Stimulated activated CD8-positive, alpha-beta memory T cell treated with anti-CD3 and anti-CD28 coated beads, Interleukin-7, amount 100 ng/mL, for 1 hour (primary cell): ENCODE results near the gene SH3YL1.

Experiments used
- DNase-seq, 2 donors: peaks; one replicate each; pipeline ENCODE4 v3.0.0-alpha.2; 2020; ENCODE audit warnings: low read depth in 2 of 2

SH3YL1 gene, protein sequence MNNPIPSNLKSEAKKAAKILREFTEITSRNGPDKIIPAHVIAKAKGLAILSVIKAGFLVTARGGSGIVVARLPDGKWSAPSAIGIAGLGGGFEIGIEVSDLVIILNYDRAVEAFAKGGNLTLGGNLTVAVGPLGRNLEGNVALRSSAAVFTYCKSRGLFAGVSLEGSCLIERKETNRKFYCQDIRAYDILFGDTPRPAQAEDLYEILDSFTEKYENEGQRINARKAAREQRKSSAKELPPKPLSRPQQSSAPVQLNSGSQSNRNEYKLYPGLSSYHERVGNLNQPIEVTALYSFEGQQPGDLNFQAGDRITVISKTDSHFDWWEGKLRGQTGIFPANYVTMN

DNA sequence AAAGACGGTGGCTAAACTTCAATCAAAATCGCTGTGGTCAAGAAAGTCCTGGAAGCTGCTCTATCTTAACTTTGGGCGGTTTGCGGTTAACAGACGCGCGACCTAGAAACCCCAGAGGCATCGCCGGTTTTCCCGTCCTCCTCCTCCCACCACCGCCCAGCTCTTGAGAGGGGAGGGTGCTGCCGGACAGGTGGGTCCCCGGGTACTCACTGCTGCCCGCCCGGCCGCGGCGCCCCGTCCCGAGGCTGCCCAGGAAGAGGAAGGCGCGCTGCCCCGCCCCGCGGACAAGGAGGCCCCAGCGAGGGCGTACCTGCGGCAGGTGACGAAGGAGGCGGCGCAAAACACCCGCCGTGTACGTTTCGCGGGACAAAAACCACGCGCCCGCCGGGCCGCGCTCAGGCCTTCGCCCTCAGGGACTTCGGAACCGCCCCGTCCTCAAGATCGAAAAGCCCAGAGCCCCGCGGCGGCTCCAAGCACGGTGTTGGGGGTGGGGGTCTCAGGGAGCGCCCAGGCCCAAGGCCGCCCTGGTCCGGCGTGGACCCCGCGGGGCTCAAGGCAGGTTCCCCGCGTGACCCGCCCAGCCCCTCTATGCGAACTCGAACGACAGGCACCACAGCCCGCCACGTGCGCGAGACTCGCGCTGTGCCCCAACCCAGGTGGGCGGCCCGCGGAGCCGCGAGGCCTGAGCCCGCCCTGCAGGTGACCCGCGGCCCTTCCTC, at the start of gene SH3YL1:
Gene SH3YL1, minus strand, starts transcription at position 259 of the 719 bp plus-strand sequence. Its CDS starts 48 bp downstream, at position 211.
- peak; percentile 16 to 20 for DNase-seq

DNA sequence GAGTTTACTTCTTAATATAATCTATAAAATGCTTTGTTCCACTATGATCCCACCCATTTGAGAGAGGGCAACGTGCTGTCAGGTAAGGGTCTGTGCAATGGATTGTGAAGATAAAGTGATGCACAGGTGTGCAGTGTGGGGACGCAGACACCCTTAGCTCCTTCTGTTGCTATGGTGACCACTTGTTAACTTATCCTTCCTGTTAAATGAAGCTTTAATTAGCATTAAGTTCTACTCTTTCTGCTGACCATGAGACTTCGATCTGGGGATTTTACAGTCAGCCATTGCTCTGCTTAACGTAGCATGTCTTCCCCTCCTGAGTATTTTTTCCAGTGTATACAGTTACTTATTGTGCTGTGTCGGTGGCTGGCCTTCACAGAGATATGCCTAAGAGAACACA, 47.2 kb upstream of the SH3YL1 start:
- no peak for DNase-seq

DNA sequence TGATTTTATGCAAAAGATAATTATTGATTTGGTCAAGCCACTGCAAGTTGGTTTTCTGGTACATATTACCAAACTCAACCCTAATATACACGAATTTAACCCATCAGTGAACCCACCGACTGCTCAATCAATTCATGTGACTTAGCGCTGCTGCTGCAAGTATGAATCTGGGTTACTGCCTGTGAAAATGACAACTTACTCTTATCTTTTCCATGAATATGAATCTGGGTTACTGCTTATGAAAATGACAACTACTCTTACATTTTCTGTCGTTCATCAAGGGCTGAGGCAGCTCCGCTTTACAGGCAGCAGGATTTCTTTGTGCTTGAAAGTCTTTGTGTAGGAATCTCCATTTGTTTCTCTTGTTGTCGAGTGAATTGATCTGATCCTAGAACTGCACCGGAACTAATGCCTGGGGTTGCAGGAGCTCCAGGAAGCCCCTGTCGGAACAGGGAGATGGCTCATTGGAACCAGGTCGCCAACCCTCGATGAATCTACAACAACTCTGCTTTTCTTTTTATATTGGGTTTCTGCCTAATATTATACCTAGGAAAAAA, 46.2 kb upstream of the SH3YL1 start:
- no peak for DNase-seq

DNA sequence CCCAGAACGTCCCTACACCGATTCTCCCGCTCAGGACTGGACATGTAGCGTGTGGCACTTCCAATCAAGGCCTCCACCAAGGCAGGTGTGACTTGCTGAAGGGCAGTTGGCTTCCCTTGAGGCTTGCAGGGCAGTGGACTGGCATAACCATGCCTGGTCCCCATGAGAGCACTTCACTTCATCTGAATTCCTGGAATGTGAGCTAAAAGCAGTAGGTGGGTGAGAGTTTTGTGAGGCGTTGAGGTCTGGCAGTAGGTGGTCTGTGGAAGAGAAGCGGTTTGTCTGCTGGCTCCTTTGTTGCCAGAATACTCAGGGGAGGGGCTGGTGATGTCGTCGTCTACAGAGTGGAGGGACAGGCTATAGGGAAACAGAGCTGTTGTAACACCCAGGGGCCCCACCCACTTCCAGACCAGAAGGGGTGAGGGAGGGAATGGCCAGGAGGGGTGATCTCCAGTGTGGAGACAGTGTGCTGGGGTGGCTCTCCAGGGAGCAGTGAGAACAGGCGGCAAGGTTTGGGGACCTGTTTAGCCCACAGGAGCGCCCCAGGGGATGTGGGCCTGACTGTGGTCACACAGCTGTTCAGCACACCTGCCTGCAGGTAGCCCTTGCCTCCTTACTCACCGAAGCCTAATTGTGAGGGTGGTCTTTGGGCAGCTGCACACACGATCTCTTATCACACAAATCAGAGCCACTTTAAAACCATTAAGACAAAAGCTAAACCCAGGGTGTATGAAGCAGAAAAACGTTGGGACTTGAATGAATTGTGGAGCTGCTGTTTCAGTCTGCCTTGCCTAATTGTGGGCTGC, 45.5 kb upstream of the SH3YL1 start:
- DNase-seq, result no peak

DNA sequence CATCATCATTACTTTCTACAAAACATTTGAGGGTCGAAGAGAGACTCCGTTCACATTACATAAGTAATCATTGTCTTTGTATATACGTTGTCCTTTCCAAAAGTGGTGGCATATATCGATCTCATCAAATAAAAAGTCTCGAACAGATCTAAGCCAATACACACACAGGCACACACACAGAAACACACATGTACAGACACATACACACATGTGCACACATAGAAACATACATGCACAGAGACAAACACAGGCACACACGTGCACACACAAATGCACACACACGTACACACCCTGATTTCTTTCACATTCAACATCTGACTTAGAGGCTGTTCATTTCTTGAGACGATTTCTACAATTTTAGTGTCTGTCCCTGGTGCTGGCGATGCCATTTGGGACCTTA, 41.5 kb upstream of the SH3YL1 start:
- DNase-seq, result no peak

DNA sequence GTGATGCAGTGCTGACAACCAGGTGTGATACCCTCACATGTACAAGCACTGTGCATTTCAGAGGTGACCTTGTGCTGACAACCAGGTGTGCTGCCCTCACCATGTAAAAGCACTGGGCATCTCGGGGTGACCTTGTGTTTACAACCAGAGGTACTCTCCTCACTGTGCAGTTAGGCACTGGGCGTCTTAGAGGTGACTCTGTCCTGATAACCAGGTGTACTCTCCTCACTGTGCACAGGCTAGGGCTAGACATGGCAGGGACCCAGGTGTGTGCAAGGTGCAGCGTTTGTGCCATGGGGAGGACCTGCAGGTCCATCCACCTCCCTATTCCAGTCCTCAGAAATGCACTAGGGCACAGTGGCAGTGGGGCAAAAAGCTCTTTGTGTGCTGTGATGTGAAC, 32.5 kb upstream of the SH3YL1 start:
- DNase-seq, result no peak

DNA sequence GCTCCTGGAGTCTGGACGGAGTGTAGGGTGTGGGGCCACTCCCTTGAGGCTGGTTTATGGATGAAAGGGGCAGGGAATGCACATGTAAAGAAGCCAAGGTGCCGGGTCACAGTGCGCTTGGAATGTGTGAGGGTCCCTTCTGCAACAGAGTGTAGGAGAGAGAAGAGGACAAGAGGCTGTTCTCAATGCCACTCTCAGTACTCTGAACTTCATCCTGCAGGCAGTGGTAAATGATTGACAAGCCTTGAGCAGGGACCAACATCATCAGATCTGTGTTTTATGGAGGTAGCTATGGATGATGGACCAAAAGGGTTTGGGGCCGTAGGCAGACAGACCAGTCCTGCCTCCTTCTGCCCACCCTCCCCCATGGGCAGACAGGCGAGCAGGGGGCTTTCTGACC, 31.3 kb upstream of the SH3YL1 start:
- no peak for DNase-seq

DNA sequence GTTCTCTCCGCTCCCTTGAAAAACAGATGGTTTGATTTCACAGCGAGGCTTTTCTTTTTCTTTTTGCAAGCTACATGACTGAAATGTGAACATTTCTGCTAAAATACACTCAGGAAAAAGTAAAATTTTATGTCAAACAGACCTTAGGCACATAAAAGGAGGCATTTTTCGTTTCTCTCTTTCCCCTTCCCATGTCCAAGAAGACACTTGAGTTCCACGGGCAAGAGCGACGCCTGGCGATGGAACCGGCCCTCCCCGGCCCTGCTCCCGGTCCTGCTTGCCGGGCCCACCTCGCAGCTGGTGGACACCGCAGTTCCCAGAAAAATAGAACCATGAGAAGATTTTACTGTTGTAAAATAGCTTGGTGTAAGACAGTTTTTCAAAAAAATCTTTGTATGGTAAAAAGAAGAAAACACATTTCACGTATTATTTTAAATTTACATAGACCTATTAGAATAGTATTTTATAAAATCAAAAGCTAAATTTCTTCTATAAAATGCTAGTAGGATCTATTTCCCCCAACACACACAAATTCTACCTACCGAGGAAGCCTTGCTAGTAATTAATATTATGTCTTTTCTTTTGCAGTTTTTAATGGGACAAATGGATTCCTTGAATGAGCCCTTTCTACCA, 26.4 kb upstream of the SH3YL1 start:
- DNase-seq, result peak in 1 of 2 donors; percentile 11

DNA sequence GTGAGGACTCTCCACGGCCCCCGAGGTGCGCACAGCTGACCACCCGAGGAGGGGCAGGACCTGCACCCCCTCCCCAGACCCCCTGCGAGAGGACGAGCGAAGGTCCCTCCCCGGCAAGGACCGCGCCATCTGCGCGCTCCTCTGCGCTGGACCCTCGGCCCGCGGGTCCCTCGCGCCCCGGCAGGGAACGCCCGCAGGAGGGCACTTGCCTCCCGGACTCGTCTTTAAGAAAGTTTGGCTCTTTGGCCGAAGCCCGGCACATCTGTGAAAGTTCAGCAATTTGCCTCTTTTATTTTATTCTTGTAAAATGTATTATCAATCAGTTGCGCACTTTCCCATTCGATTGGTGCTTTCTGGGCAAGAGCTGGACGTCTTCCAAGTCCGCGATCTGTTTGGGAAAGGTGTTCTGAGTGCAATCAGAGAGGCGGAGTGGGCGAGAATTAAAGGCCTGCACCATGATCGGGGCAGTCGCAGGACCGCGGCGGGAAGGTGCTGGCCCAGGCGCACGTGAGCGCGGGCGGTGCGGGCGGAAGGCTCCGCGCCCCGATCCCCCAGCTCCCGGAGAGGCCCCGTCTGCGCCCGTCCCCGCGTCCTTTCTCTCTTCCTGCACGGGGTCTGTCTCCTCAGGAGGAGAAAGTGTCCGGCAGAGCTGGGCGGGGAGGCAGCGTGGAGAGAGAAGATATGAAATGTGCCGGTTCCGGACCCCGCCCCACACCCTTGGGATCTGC, 25.7 kb upstream of the SH3YL1 start:
- DNase-seq, result no peak

DNA sequence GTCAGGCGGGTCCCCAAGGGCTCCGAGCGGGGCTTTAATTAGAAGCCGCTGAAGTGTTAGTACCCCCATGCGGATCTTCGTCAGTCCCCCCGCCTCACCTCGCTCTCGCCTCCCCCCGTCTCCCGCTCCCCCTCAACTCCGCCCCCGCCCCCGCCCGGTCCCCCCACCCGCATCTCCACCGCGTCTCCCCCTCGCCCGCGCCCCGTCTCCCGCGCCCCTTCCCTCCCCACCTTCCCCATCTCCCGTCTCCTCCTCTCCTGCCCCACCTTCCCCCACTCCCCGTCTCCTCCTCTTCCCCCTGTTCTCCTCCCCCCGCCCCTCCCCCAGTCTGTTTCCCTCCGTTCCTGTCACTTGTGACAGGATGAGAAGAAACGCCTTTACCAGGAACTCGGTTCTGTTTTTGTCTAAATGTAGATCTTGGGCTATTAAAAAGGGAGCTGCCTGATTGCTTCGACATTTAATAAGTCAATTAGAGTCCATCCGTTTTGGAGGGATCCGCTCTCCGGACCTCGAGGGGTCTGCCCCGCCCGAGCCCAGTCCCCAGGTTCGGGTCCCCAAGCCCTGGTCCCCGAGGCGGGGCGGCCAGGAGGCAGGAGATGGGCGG, 25.0 kb upstream of the SH3YL1 start:
- DNase-seq, result no peak

DNA sequence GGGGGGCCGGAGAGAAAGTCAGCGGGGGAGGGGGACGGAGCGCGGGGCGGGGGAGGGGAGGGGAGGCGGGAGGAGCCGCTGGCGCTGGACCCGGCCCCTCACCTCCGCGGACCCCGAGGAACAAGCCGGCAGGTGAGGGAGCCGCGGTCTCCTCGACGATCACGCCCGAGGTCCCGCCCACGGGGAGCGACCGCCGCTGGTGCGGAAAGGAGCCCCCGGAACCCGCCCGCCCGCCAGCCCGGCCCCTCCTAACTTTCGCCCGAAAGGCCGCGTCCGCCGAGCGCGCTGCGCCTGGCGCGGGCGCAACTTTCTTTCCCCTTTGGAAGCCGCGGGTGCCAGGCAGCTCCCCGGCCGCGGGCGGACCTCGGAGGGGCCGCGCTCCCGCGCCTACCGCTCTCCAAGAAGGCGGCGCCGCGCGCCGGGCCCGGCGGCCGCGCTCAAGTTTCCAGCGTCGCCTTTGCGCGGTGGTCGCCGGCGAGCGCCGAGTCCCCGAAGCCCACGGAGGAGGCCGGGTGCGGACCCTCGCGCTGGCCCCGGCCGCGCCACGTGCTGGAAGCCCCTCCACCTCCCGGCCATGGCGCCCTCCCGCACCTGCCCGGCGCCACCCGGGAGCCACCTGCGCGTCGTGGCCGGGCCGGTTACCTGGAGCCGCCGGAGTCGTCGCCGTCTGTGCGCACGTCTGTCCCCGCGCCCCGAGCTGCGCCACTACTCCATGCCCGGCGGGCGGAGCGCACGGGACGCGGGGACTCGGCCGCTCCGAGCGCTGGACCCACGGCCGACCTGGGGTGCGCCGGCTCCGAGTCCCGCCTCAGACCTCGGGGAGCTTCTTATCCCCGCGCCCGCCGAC, 24.3 kb upstream of the SH3YL1 start, which contains the start of gene ALKAL2:
Gene ALKAL2, minus strand, starts transcription at position 181 of the 847 bp plus-strand sequence. CDS start 256 bp downstream, outside the sequence.
- DNase-seq, result no peak

DNA sequence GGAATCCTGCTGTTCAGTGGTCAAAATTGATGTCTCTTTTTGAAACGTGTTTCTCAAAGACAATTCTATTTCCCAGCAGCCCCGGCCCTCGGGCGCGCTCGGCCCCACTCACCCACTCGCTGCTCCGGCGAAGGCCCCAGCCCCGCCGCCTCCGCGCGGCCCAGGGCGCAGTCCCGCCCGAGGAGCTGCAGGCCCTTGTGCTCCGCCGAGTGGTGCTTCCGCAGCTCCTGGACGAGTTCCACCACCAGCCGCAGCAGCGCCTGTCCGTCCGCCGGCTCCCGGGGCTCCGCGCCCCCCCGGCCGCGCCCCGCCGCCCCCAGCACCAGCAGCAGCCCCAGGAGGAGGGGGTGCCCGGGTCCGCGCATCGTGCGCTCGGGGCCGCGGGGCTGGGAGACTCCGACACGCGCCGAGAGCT, 23.6 kb upstream of the SH3YL1 start:
- DNase-seq, result no peak

DNA sequence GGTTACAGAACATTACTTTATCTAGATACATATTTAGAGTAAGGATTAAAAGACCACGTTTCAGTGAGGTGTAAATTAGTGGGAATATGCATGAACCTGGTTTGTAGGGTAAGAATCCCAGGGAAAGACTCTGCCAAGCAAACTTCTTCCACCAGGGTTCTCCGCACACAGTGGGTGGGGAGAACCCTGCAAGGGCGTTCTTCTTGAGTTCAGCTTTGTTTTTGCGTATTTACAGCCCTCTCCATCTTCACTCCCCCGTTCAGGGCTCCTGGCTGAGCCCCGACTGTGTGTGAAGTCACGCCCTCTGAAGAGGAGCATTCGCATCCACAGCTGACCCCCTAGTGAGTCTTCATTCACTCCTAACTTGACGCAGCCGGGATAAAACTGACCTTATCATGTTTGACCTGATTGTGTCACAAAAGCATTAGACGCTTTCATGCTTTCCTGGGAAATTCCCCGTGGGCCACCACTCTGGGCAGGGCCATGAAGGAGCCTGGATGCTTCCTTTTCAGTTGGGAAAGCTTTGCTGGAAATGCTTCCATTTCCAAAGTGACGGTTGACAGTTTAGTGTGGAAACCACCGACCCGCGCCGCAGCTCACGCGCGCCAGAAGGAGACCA, 23.1 kb upstream of the SH3YL1 start:
- DNase-seq, result no peak

DNA sequence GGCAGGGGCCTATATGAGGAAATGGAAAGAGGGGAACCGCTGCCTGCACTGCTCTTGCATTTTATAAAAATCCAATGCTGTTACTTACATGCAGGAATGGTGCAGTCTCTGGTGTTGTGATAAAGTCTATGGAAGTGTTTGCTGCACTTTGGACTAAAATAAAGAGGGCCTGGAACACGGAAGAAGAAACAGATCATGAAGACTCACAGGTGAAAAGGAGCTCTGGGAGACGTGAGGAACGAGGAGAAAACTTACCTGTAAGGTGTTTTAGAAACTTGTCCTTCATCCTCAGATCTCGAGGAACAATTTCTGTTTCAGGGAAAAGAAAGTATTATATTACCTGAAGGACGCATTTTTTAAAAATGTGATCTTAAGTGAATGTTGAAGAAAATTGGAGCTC, 22.2 kb upstream of the SH3YL1 start:
- DNase-seq, result no peak

DNA sequence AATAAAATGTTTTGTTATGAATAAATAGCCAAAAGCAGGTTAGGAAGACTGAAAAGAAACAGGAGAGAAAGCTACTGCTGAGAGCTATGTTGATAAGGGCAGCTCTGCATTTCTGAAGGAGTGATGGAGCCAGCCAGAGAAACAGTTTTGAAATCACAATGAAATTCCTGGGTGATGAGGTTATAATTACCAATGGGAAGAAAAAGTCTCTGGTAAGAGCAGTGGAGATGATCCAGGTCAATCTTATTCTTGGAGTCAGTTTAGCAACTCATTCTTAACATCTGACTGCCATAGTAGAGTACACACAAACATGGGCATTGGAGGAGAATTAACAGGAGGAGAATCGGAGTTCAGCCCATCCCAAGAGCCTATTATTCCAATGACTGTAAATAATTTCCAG, 21.7 kb upstream of the SH3YL1 start:
- DNase-seq, result no peak

DNA sequence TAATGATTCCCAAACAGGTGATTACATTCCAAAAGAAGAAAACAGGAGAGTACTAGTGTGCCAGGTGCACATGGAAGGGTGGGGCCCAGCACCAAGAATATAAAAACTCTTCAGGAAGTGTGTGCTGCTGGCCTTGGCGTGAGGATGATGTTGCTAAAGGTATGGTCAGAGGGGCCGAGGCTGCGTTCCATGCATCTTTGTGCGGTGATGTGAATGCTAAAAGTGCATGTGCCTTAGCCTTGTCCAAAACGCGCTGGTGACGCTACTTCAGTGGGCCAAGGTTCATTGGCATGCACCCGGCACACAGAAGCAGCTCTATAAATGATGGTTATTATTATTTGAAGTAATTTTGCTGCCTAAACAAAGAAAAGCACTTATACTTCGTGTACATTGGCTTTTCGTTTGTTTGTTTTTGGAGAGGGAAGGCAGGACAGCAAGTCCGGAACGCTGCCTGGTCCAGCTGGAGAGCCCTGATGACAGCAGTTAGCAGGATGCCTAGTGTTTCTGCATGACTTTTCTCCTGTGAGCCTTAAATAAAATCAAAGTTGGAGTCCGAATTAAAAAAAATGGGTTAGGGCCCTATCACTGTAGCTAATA, 21.2 kb upstream of the SH3YL1 start:
- no peak for DNase-seq

DNA sequence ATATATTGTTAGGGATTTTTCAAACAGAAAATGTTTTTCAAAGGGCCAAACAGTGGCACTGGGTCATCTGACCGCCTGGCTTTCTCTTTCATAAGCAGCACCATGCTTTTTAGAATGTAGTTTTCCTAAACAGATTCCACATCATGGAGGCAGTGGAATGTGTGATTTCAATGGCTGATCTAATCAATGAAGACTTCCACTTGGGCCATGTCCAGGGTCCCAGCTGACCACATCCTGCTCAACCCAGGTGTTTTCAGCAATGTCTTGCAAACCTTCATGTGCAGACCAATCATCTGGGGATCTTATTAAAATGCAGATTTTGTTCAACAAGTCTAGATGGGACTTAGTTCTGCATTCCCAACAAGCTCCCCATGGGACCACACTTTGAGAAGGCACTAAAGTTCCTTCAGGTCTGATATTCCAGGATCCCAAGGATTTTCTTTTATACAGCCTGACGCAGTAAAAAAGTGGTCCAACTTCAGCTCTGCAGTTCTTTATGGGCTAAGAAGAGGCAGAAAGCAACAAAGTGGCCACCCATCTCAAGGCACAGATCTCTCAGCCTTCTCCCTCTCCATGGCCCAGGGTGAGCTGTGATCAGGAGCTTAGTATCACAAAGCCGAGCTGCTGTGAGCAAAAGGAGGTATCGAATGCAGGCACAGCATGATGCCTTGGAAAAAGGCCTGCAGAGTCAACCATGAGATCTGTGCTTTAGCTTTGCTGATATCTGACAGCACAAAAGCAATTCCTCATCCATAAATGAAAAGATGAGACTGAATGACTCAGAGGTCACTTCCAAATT, 20.4 kb upstream of the SH3YL1 start:
- DNase-seq, result no peak
